HEK293T (cell line): Measurements from ENCODE around the gene MACROD2.

Experiments used
- CTCF ChIA-PET: fragments of 350-600 bp; formaldehyde crosslinking; extraction: SDS; loops from one replicate; lab custom pipeline; 2021; ENCODE audit warnings: antibody characterized with exemption, inconsistent platforms; lab: Yijun Ruan, JAX
- POLR2A ChIA-PET: fragments of 350-600 bp; formaldehyde crosslinking; extraction: SDS; loops from one replicate; lab custom pipeline; 2020; ENCODE audit warnings: antibody characterized with exemption, inconsistent platforms; lab: Yijun Ruan, JAX
- DNase-seq: peaks from one replicate; pipeline ENCODE4 v3.0.0; 2012; ENCODE audit warnings: mixed read lengths; ENCODE audit errors: extremely low spot score
- ARNT ChIP-seq: fragments of 450-650 bp; IDR thresholded peaks from 2 replicates; pipeline ENCODE4 v1.6.1; 2017; ENCODE audit warnings: mild to moderate bottlenecking
- BHLHE40 ChIP-seq: fragments of 450-650 bp; IDR thresholded peaks from 2 replicates; pipeline ENCODE4 v1.6.1; 2016; ENCODE audit warnings: mild to moderate bottlenecking, moderate library complexity, borderline replicate concordance
- CTBP1 ChIP-seq: fragments of 450-650 bp; IDR thresholded peaks from 2 replicates; pipeline ENCODE4 v1.6.1; 2016; ENCODE audit warnings: borderline replicate concordance
- ELF4 ChIP-seq: fragments of 450-650 bp; IDR thresholded peaks from 2 replicates; pipeline ENCODE4 v1.6.1; 2017; ENCODE audit warnings: antibody characterized with exemption
- FOXA1 ChIP-seq: fragments of 450-650 bp; IDR thresholded peaks from 2 replicates; pipeline ENCODE4 v1.6.1; 2016; ENCODE audit warnings: mild to moderate bottlenecking
- FOXK2 ChIP-seq: fragments of 450-650 bp; IDR thresholded peaks from 2 replicates; pipeline ENCODE4 v1.6.1; 2016; ENCODE audit warnings: mild to moderate bottlenecking
- FOXM1 ChIP-seq: fragments of 450-650 bp; IDR thresholded peaks from 2 replicates; pipeline ENCODE4 v1.6.1; 2017; ENCODE audit warnings: mild to moderate bottlenecking, borderline replicate concordance
- HDGF ChIP-seq: fragments of 450-650 bp; IDR thresholded peaks from 2 replicates; pipeline ENCODE4 v1.6.1; 2017; ENCODE audit warnings: antibody characterized with exemption, borderline replicate concordance
- L3MBTL2 ChIP-seq: fragments of 450-650 bp; conservative IDR thresholded peaks from 2 replicates; pipeline ENCODE4 v1.6.1; 2016; ENCODE audit warnings: mild to moderate bottlenecking
- LEF1 ChIP-seq: fragments of 450-650 bp; IDR thresholded peaks from 2 replicates; pipeline ENCODE4 v1.6.1; 2017; ENCODE audit warnings: mild to moderate bottlenecking, borderline replicate concordance
- NFRKB ChIP-seq: fragments of 450-650 bp; IDR thresholded peaks from 2 replicates; pipeline ENCODE4 v1.6.1; 2016; ENCODE audit warnings: mild to moderate bottlenecking, moderate library complexity
- SP1 ChIP-seq: fragments of 450-650 bp; IDR thresholded peaks from 2 replicates; pipeline ENCODE4 v1.6.1; 2017
- SUZ12 ChIP-seq: fragments of 450-650 bp; IDR thresholded peaks from 2 replicates; pipeline ENCODE4 v1.6.1; 2016; ENCODE audit warnings: mild to moderate bottlenecking
- TARDBP ChIP-seq: fragments of 450-650 bp; IDR thresholded peaks from 2 replicates; pipeline ENCODE4 v1.6.1; 2016
- ZNF384 ChIP-seq: fragments of 450-650 bp; IDR thresholded peaks from 2 replicates; pipeline ENCODE4 v1.6.1; 2016
- TF ChIP-seq, protein P1 (sequence below): fragments of 450-650 bp; IDR thresholded peaks from 2 replicates; pipeline ENCODE4 v1.6.1; 2016

The MACROD2 gene

DNA sequence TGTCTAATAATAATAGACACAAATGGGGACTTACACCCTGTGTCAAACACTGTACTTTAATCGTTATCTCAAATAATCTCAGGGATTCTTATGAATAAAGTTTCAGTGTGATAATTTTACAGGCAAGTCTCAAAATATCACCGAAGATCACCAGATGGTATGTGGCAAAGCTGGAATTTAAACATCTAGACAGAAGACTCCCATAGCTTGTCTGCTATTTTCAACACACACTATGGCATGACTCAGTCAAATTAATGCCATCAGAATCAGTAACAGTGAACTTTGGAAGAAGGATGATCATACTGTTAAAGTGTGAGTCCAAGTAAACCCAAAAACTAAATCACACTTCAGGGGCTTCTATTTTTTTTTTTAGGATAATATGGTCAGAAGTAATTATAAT is 1209.7 kb downstream of the MACROD2 start:
- CTCF ChIA-PET: no interaction called here
- DNase-seq: no peak
- POLR2A ChIA-PET: no interaction called here
- TF ChIP-seq ELF4 (no peak), TARDBP (no peak), CTBP1 (no peak), ARNT (no peak), FOXA1 (no peak), FOXK2 (no peak), HDGF (no peak), SP1 (no peak)
- TF ChIP-seq, protein P1, sequence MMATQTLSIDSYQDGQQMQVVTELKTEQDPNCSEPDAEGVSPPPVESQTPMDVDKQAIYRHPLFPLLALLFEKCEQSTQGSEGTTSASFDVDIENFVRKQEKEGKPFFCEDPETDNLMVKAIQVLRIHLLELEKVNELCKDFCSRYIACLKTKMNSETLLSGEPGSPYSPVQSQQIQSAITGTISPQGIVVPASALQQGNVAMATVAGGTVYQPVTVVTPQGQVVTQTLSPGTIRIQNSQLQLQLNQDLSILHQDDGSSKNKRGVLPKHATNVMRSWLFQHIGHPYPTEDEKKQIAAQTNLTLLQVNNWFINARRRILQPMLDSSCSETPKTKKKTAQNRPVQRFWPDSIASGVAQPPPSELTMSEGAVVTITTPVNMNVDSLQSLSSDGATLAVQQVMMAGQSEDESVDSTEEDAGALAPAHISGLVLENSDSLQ: no peak

DNA sequence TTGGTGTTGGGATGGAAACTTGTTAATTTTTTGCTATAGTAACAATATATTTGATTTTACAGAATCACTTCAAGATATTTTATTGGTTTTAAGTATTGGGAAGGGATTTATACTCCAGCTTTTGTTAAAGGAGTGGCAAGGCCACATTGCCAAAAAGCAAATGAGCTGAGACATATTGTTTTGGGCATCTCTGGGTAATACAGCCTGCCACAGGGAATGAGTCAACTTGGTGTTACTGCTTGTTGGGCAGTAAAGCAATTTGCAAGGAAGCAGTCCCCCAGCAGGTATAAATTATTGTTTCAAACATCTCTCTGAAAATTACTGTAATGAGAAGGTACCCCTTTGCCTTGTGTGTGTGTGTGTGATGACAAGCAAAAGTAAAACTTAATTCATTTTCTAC is 1210.4 kb downstream of the MACROD2 start:
- CTCF ChIA-PET: no interaction called here
- POLR2A ChIA-PET: no interaction called here
- DNase-seq: no peak
- no peak for TF ChIP-seq SUZ12
- TF ChIP-seq NFRKB: no peak
- TF ChIP-seq TARDBP: no peak
- TF ChIP-seq SP1: no peak
- TF ChIP-seq, protein P1: no peak

DNA sequence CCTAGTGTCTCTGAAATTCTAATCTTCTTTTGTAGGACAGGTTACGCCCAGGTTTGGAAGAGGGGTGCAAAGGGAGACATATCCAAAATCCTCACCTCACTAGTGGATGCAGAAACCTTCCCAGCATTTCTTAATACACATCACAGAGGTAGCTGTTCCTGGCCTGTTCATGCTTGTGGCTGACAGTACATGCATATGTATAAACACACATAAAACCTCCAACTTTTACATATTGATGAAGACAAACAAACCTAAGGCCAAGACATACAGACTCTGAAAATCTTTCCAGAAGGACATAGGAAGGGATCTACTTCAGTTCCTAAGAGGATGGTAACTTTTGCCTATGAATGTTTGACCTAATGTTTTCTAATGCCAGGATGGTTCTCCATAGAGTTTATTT is 1214.2 kb downstream of the MACROD2 start:
- DNase-seq: no peak
- ChIA-PET POLR2A (no interaction called here), CTCF (no interaction called here)
- TF ChIP-seq L3MBTL2: no peak
- TF ChIP-seq FOXM1: no peak
- no peak for TF ChIP-seq ELF4
- no peak for TF ChIP-seq LEF1
- no peak for TF ChIP-seq FOXA1
- TF ChIP-seq FOXK2: no peak
- TF ChIP-seq ZNF384: no peak
- TF ChIP-seq SUZ12: no peak
- TF ChIP-seq HDGF: no peak
- TF ChIP-seq SP1: no peak
- TF ChIP-seq TARDBP: no peak
- TF ChIP-seq CTBP1: no peak

DNA sequence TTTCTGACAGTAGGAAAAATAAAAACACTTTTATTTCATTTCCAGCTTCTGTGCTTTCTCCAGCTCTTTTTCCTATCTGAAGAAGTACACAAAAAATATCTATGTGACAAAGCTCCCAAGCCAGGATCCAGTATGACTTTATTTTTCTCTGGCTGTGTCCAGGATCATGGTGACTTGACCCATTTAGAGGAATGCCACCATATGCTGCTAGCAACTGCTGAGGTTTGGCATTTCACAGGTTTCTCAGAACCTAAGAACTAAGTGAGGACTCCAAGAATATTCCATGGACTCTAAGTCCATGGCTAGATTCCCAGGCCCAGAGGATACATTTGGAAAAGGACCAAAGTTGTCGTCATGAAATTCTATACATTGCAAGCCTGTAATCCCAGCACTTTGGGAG is 1218.7 kb downstream of the MACROD2 start:
- TF ChIP-seq NFRKB (no peak), TARDBP (no peak), ARNT (no peak), CTBP1 (no peak), HDGF (no peak), FOXK2 (no peak), LEF1 (no peak)
- TF ChIP-seq, protein P1: no peak
- ChIA-PET POLR2A (no interaction called here), CTCF (no interaction called here)
- DNase-seq: no peak

DNA sequence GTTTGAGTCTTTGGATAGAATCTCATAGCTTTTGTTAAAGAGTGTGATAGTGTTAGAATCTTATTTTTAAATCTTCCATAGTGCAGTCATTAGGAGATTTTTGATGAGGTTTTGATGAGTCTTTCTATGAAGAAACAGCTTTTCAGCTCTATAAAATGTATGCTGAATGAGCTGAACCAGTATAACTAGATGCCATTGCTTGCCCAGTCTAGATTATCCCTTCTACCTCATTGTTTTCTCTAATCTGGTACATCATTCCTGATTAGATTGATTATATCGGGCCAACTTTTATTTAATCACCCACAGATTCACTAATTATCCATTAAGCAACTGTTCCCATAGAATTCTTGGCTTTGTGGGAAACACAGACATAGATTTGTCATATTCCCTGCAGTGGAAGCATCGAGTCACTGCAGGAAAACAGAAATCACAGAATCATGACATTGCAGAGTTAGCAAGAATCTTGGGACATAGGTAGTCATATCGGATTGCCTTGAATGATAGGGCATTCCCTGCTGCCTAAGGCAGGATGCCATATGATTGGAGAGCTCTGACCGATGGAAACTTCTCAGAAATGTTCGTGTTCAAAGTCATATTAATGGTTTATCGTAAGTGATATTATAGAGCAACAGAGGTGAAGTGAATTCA is 1224.8 kb downstream of the MACROD2 start:
- TF ChIP-seq L3MBTL2: no peak
- TF ChIP-seq ARNT: no peak
- TF ChIP-seq CTBP1: no peak
- TF ChIP-seq FOXM1: no peak
- no peak for TF ChIP-seq ZNF384
- ChIA-PET POLR2A (no interaction called here), CTCF (no interaction called here)
- no peak for DNase-seq

DNA sequence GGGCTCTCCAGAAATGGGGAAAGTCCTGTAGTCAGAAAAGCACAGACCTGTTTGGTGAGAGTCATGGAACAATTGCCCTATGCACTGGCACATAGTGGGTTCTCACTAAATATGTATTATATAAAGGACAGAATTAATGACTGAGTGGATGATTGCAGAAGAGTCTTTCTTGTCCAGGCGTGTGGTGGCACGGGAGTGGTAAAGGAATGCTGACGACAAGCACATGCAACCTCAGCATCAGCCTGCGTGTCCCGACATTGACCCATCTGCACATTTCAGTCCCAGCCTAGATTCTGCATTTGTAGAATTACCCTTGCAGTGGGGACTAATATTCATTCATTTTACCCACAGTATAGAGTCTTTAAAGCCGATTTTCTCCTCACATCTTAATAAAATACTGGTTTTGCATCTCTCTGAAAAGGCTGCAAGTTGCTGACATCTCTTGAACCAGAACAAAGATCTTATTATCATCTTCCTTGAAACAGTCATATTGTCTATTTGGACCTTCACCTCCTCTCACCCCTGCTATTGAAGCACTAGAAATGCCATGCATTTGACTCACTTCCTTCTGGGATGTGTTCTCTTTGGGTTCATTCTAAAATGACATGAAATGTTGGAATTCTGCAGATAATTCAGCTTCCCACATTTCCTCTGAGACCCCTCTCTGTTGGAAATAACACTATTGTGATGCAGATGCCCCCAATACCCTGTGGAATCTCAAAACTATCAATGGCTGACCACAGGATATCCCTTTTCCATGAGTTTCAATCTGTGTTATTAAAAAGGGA is 1225.7 kb downstream of the MACROD2 start:
- CTCF ChIA-PET: no interaction called here
- no peak for DNase-seq
- POLR2A ChIA-PET: no interaction called here
- TF ChIP-seq SP1 (no peak), ELF4 (no peak), ARNT (no peak), CTBP1 (no peak), FOXK2 (no peak), LEF1 (no peak), HDGF (no peak), TARDBP (no peak), SUZ12 (no peak), L3MBTL2 (no peak), FOXA1 (no peak), FOXM1 (no peak), NFRKB (no peak), ZNF384 (no peak), BHLHE40 (no peak)
- TF ChIP-seq, protein P1: no peak
